Measurements from ENCODE around the gene HMGCL. TPM values are rescaled to one million over a fixed set of nuclear protein-coding genes. Genes with fewer than 3 reads are reported as not detected.
A peak's percentile ranks its signal among the peaks of the same experiment; 100 is the strongest.

The HMGCL gene
- total RNA-seq, result 100 to 1,000 TPM in 1 of 2 donors, 10 to 100 TPM in 1; 66.2 to 110 TPM

- Histone ChIP-seq H3K36me3 (no peaks in the 10 kb centered on the region), H3K9ac (ENCODE audit: low read depth in 2 of 2, low read length in 2 of 2) (peak within 1 kb of the TSS; percentile 95 to 100), H3K27ac (peak within 1 kb of the TSS; percentile 91), H3K27me3 (no peaks in the 10 kb centered on the region), H3K9me3 (no peaks in the 10 kb centered on the region), H3K4me3 (peak within 1 kb of the TSS; percentile 95), H3K4me1 (no peaks in the 10 kb centered on the region)
- TF ChIP-seq CTCF (IDR thresholded peaks at IDR 0.05), result no peak
- intact Hi-C loops (cut with DNase I), result no loop called here
- peak; percentile 94 for DNase-seq
Measured at GRCh38 chr1:23825076-23825761, at the start of gene HMGCL. HMGCL (minus strand) TSS chr1:23825429; CDS start chr1:23825415, 14 bp downstream.

- Histone ChIP-seq H3K9me3 (no peaks in the 10 kb centered on the region), H3K36me3 (no peaks in the 10 kb centered on the region), H3K27me3 (no peaks in the 10 kb centered on the region), H3K27ac (no peak overlapping the region), H3K9ac (ENCODE audit: low read depth in 2 of 2, low read length in 2 of 2) (no peak overlapping the region), H3K4me1 (no peaks in the 10 kb centered on the region), H3K4me3 (no peak overlapping the region)
- no peak for DNase-seq
- TF ChIP-seq CTCF (IDR thresholded peaks at IDR 0.05), result no peak
- intact Hi-C loops (cut with DNase I), result no loop called here
Measured at GRCh38 chr1:23872421-23872820, 47.2 kb upstream of the HMGCL start.

- H3K36me3 ChIP-seq, result peaks cover 5% of the 10 kb centered on the region
- TF ChIP-seq CTCF (IDR thresholded peaks at IDR 0.05), result no peak
- H3K4me3 ChIP-seq, result no peak overlapping the region
- H3K9me3 ChIP-seq, result no peaks in the 10 kb centered on the region
- H3K27me3 ChIP-seq, result no peaks in the 10 kb centered on the region
- intact Hi-C loops (cut with DNase I), result loop anchor here (5.0 kb wide), 1 partner anchor 57 kb away; no protein-coding TSS in a partner anchor
- no peak for DNase-seq
- peak overlapping the region; percentile 68 to 70 for H3K9ac ChIP-seq (ENCODE audit: low read depth in 2 of 2, low read length in 2 of 2)
- H3K27ac ChIP-seq, result no peak overlapping the region
- no peaks in the 10 kb centered on the region for H3K4me1 ChIP-seq
Measured at GRCh38 chr1:23869051-23869450, 43.8 kb upstream of the HMGCL start.

- Histone ChIP-seq H3K9ac (ENCODE audit: low read depth in 2 of 2, low read length in 2 of 2) (peak overlapping the region; percentile 68 to 70), H3K4me1 (no peaks in the 10 kb centered on the region), H3K4me3 (peak overlapping the region; percentile 92), H3K27me3 (no peaks in the 10 kb centered on the region), H3K36me3 (peaks cover 5% of the 10 kb centered on the region), H3K27ac (peak overlapping the region; percentile 42), H3K9me3 (no peaks in the 10 kb centered on the region)
- intact Hi-C loops (cut with DNase I), result loop anchor here (5.0 kb wide), 1 partner anchor 56 kb away; no protein-coding TSS in a partner anchor
- peak; percentile 3 for TF ChIP-seq CTCF (IDR thresholded peaks at IDR 0.05)
- DNase-seq, result no peak
Measured at GRCh38 chr1:23868557-23869016, 43.4 kb upstream of the HMGCL start.

- H3K9ac ChIP-seq (ENCODE audit: low read depth in 2 of 2, low read length in 2 of 2), result peak within 1 kb of the TSS; percentile 70 to 86
- peak; percentile 98 for DNase-seq
- intact Hi-C loops (cut with DNase I), result loop anchor here (5.0 kb wide), 1 partner anchor 56 kb away; no protein-coding TSS in a partner anchor
- no peaks in the 10 kb centered on the region for H3K27me3 ChIP-seq
- no peaks in the 10 kb centered on the region for H3K9me3 ChIP-seq
- peak within 1 kb of the TSS; percentile 92 for H3K4me3 ChIP-seq
- no peaks in the 10 kb centered on the region for H3K4me1 ChIP-seq
- TF ChIP-seq CTCF (IDR thresholded peaks at IDR 0.05), result peak; percentile 85
- H3K27ac ChIP-seq, result peak within 1 kb of the TSS; percentile 53
- peaks cover 5% of the 10 kb centered on the region for H3K36me3 ChIP-seq
Measured at GRCh38 chr1:23867895-23868556, 42.8 kb upstream of the HMGCL start, which contains the start of gene FUCA1. FUCA1 (minus strand) TSS chr1:23868290; CDS start chr1:23868286, 4 bp downstream.

All from colonic mucosa (tissue), 4 donors.